ENCODE results near the gene RGL2.

DNA sequence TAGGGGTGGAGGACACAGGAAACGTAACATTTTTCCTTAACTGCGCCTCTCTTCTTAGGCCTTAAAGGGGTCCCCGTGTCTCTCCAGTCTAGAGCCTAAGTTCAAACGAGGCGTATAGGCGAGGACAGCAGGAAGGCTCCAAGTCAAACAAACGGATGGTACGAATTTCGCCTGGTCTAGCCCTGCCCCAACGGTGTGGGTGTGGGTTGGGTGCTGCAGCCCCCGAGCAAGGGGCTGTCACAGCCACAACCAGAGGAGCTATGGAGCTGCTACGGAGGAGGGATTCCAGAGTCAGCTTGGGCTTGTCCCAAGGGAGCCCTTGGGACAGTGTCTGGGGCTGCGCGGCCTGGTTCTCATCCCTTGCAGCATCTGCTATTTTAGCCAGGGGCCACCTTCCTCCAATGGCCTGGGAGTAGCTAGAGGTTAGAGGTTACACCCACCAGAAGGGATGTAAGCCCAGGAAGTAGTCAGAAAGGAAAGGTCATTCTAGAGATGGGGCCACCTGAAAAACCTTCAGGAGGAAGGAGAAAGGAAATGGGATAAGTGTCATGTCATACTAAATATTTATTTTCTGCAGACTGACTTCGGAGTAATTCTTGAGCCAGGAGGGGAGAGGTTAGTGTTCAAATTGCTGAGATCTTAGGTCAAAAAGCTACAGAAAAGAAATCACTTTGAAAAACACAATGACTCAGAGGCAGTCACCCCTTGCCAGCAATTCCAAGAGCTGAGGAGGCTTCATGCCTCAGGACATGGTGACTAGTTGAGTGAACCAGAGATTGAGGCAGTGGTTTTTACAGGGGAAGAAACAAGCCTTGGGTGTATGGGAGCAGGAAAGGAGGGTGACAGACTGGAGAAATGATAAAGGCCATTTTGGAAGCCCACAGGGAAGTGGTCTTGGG lies 48.8 kb downstream of the RGL2 start:
- TF ChIP-seq, protein P1, sequence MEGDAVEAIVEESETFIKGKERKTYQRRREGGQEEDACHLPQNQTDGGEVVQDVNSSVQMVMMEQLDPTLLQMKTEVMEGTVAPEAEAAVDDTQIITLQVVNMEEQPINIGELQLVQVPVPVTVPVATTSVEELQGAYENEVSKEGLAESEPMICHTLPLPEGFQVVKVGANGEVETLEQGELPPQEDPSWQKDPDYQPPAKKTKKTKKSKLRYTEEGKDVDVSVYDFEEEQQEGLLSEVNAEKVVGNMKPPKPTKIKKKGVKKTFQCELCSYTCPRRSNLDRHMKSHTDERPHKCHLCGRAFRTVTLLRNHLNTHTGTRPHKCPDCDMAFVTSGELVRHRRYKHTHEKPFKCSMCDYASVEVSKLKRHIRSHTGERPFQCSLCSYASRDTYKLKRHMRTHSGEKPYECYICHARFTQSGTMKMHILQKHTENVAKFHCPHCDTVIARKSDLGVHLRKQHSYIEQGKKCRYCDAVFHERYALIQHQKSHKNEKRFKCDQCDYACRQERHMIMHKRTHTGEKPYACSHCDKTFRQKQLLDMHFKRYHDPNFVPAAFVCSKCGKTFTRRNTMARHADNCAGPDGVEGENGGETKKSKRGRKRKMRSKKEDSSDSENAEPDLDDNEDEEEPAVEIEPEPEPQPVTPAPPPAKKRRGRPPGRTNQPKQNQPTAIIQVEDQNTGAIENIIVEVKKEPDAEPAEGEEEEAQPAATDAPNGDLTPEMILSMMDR (conservative IDR thresholded peaks at IDR 0.05; ENCODE audit: low read length), result no peak
- no peak for TF ChIP-seq EZH2phosphoT487 (IDR thresholded peaks at IDR 0.05; ENCODE audit: borderline replicate concordance)

All from Loucy (cell line).